Stimulated activated CD8-positive, alpha-beta memory T cell treated with anti-CD3 and anti-CD28 coated beads, Interleukin-4, amount 100 ng/mL, for 24 hours (primary cell): Measurements from ENCODE around the gene UGT1A8.
"Not testable (repeated sequence)": the region's sequence is repeated elsewhere in the genome, so short reads cannot be mapped to it uniquely, and the experiment has no call there.

Experiments used
- DNase-seq: peaks from one replicate; pipeline ENCODE4 v3.0.0-alpha.2; 2020; ENCODE audit warnings: low read depth

UGT1A8 gene

GRCh38 chr2:233686928-233687327 lies 69.5 kb downstream of the UGT1A8 start:
- DNase-seq = no peak

GRCh38 chr2:233688341-233688740 lies 70.9 kb downstream of the UGT1A8 start:
- DNase-seq = no peak

- DNase-seq = no peak
Measured at GRCh38 chr2:233689031-233689430, 71.6 kb downstream of the UGT1A8 start.

GRCh38 chr2:233689501-233689900 lies 72.1 kb downstream of the UGT1A8 start:
- no peak for DNase-seq

- no peak for DNase-seq
Measured at GRCh38 chr2:233690444-233690843, 73.0 kb downstream of the UGT1A8 start.

GRCh38 chr2:233691443-233692433 lies 74.3 kb downstream of the UGT1A8 start:
- no peak for DNase-seq

GRCh38 chr2:233692648-233693047 lies 75.2 kb downstream of the UGT1A8 start, which contains the start of gene UGT1A6:
TSS of gene UGT1A6 (plus strand) at chr2:233692890. CDS start at chr2:233693005, 115 bp downstream.
- no peak for DNase-seq

GRCh38 chr2:233693963-233694362 lies 76.5 kb downstream of the UGT1A8 start:
- DNase-seq = no peak

- DNase-seq = no peak
Measured at GRCh38 chr2:233698740-233699139, 81.3 kb downstream of the UGT1A8 start.

GRCh38 chr2:233699424-233700027 lies 82.1 kb downstream of the UGT1A8 start:
- no peak for DNase-seq

- no peak for DNase-seq
Measured at GRCh38 chr2:233700028-233700635, 82.7 kb downstream of the UGT1A8 start.

GRCh38 chr2:233700842-233701241 lies 83.4 kb downstream of the UGT1A8 start:
- not testable (repeated sequence) for DNase-seq

- DNase-seq = no peak
Measured at GRCh38 chr2:233702238-233702637, 84.8 kb downstream of the UGT1A8 start.

- DNase-seq = no peak
Measured at GRCh38 chr2:233705911-233706506, 88.6 kb downstream of the UGT1A8 start.

- no peak for DNase-seq
Measured at GRCh38 chr2:233706720-233707119, 89.3 kb downstream of the UGT1A8 start.

- no peak for DNase-seq
Measured at GRCh38 chr2:233707940-233708644, 90.7 kb downstream of the UGT1A8 start.

GRCh38 chr2:233708942-233709341 lies 91.5 kb downstream of the UGT1A8 start:
- no peak for DNase-seq

- peak; percentile 48 for DNase-seq
Measured at GRCh38 chr2:233711312-233712008, 94.0 kb downstream of the UGT1A8 start.

- no peak for DNase-seq
Measured at GRCh38 chr2:233712611-233713261, 95.3 kb downstream of the UGT1A8 start, which contains the start of gene UGT1A5. TSS of gene UGT1A5 (plus strand) at chr2:233712907. CDS start at chr2:233712992, 85 bp downstream.

GRCh38 chr2:233713262-233713615 lies 95.8 kb downstream of the UGT1A8 start:
- DNase-seq = no peak
